BJ (cell line): ENCODE results near the gene TFF2. TPM values are rescaled to one million over a fixed set of nuclear protein-coding genes. Genes with fewer than 3 reads are reported as not detected.

Experiments
- CTCF ChIA-PET: fragments of 350-600 bp; formaldehyde crosslinking; extraction: SDS; loops from one replicate; lab custom pipeline; 2021; ENCODE audit warnings: antibody characterized with exemption, inconsistent platforms; lab: Yijun Ruan, JAX
- POLR2A ChIA-PET: fragments of 300-600 bp; sonication (Branson Sonifier 250); formaldehyde crosslinking; extraction: SDS; loops from one replicate; lab custom pipeline; 2021; ENCODE audit warnings: antibody characterized with exemption; lab: Charles Lee
- DNase-seq: peaks from one replicate; pipeline ENCODE4 v3.0.0-alpha.2; 2011; ENCODE audit warnings: low read depth
- H3K27me3 ChIP-seq: 2 replicates; pipeline ENCODE4 v1.6.0; 2011; ENCODE audit warnings: low read length; ENCODE audit not compliant: control insufficient read depth, insufficient read depth
- H3K36me3 ChIP-seq: 2 replicates; pipeline ENCODE4 v1.5.1; 2011; ENCODE audit warnings: low read length; ENCODE audit not compliant: control insufficient read depth, insufficient read depth
- H3K4me3 ChIP-seq: 2 replicates; pipeline ENCODE4 v1.5.1; 2011; ENCODE audit warnings: low read depth, mild to moderate bottlenecking, control low read depth, low read length
- polyA plus RNA-seq: library from polyadenylated mRNA; depleted of rRNA; stranded (reverse); fragments of >200 nt; gene quantifications from 2 replicates; pipeline ENCODE4 v1.2.3, GENCODE V29; 2011
- TF ChIP-seq, protein P1 (sequence below): IDR thresholded peaks from 2 replicates; pipeline ENCODE4 v1.5.1; 2011; ENCODE audit warnings: low read depth, mild to moderate bottlenecking, control low read depth, inconsistent platforms, low read length, moderate library complexity; ENCODE audit not compliant: insufficient read depth

TFF2 gene
- polyA plus RNA-seq, 1 experiment = not detected

DNA sequence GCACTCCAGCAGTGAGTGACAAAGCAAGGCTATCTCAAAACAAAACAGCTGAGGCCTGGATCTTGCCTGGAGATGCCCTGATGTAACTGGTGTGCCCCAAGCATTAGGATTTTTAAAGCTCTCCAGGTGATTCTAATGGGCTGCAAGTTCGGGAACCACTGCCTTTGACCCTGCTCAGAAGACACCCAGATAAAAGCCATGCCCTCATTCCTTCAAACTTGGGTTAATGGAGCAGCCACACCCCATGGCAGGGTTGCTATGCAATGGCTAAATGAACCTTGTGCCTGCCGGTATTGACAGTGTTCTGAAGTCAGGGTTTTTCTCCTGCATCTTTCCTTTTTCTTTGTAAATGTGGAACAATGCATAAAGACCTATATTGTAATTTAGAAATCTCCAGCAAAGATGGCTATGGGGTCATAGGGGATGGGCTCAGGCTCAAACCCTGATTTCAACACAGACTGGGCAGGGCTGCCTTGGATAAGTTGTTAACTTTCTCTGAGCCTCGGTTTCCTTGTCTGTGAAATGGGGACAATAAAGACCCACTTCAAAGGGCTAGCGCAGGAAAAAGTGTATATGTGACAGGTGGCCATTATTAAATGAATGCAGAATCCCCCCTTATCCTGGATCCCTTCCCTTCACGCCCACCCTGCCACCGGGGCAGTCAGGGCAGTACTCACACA is 36.0 kb downstream of the TFF2 start:
- ChIA-PET POLR2A (no interaction called here), CTCF (interaction anchor here (0.5 to 1.8 kb wide), 2 partner anchors 17 to 540 kb away, joined by 3 read pairs; no protein-coding TSS in a partner anchor)
- H3K27me3 ChIP-seq = 0 out of 2 replicates have a peak, but pooled peaks cover 1% of the 10 kb centered on the region
- DNase-seq = no peak
- no peaks in the 10 kb centered on the region for H3K36me3 ChIP-seq
- TF ChIP-seq, protein P1, sequence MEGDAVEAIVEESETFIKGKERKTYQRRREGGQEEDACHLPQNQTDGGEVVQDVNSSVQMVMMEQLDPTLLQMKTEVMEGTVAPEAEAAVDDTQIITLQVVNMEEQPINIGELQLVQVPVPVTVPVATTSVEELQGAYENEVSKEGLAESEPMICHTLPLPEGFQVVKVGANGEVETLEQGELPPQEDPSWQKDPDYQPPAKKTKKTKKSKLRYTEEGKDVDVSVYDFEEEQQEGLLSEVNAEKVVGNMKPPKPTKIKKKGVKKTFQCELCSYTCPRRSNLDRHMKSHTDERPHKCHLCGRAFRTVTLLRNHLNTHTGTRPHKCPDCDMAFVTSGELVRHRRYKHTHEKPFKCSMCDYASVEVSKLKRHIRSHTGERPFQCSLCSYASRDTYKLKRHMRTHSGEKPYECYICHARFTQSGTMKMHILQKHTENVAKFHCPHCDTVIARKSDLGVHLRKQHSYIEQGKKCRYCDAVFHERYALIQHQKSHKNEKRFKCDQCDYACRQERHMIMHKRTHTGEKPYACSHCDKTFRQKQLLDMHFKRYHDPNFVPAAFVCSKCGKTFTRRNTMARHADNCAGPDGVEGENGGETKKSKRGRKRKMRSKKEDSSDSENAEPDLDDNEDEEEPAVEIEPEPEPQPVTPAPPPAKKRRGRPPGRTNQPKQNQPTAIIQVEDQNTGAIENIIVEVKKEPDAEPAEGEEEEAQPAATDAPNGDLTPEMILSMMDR = no peak
- H3K4me3 ChIP-seq = no peak overlapping the region

DNA sequence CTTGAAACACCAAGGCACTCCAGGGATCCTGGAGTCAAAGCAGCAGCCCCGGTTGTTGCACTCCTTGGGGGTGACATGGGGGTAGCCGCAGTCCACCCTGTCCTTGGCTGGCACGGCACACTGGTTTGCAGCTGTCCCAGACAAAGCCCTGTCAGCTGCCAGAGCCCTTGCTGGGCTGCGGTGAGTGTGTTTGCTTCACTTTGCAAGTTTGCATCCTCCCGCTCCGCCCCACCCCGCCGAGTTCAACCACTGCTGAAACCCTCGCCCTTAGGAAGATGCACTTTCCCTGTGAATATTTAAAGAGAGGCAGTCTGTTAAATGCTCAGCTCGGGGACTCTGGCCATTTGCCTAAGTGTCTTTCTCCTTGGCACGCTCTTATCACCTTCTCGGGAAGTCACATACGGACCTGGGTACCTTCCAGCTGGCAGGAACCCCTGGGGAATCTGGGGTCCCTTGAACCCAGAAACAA is 37.3 kb downstream of the TFF2 start:
- Histone ChIP-seq H3K4me3 (no peak overlapping the region), H3K36me3 (no peaks in the 10 kb centered on the region), H3K27me3 (0 out of 2 replicates have a peak, but pooled peaks cover 1% of the 10 kb centered on the region)
- ChIA-PET POLR2A (no interaction called here), CTCF (interaction anchor here (1.8 kb wide), 1 partner anchor 16 kb away, joined by 3 read pairs; no protein-coding TSS in a partner anchor)
- DNase-seq = no peak
- TF ChIP-seq, protein P1 = no peak

DNA sequence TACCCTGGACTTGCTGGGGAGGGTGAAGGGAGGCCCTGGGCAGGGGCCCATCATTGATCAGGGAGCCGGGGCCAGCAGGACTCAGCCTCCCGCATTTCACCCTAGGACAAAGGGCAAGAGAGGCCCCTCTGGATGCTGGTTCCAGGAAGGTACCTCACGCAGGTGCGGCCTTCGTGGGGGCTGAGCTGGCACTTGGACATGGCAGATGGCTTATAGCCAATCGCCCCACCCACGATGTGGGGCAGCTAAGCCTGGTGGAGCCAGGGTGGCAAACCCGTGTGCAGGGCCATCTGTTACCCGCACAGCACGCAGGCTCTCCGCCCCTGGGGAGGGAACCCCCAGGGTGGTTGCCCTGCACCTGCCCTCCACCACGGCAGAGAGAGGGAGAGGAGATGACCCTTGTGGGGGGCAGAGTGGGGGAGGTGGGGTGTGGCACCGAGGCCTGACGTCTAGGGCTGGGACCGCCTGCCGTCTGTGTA is 38.1 kb downstream of the TFF2 start:
- H3K36me3 ChIP-seq = no peaks in the 10 kb centered on the region
- H3K4me3 ChIP-seq = no peak overlapping the region
- no peak for DNase-seq
- H3K27me3 ChIP-seq = 0 out of 2 replicates have a peak, but pooled peaks cover 3% of the 10 kb centered on the region
- POLR2A ChIA-PET = no interaction called here
- TF ChIP-seq, protein P1 = no peak
- CTCF ChIA-PET = no interaction called here

DNA sequence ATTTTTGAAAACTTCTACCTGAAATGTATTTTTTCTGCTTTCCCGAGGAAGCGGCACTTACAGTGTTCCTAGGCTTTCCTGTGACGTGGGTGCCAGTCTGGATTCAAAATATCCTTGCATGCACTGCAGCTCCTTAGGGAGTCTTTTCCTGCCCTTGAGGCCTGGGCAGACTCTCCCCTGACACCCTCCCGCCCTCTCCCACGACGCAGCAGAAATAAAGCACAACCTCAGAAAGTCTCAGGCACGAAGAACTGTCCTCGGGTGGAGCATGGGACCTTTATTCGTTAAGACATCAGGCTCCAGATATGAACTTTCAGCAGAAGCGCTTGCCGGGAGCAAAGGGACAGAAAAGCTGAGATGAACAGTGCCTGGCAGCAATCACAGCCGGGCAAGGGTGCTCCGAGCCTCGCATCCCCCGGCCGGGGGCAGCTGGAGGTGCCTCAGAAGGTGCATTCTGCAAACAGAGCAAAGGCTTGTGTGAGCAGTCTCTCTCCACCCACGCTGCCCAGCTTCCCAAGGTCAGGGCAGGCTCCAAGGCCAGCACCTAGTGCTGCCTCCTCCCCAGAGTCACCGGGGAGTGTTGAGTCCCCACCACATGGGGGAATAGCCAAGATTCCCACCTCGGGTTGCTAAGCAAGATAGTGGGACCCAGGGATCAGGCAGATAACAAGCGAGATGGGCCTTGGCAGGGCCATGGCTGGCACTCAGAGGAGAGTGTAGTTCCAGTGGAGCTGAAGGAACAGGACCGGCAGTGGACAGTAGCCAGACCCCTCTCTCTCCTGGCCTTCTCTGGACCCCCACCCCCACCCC is 38.8 kb downstream of the TFF2 start:
- Histone ChIP-seq H3K27me3 (peaks cover 3% of the 10 kb centered on the region; the same call in 1 of the 2 replicates), H3K36me3 (no peaks in the 10 kb centered on the region), H3K4me3 (no peak overlapping the region)
- POLR2A ChIA-PET = no interaction called here
- CTCF ChIA-PET = interaction anchor here (0.7 to 3.4 kb wide), 3 partner anchors 8 to 304 kb away, joined by 3 to 19 read pairs (median 13); no protein-coding TSS in a partner anchor
- TF ChIP-seq, protein P1 = no peak
- no peak for DNase-seq

DNA sequence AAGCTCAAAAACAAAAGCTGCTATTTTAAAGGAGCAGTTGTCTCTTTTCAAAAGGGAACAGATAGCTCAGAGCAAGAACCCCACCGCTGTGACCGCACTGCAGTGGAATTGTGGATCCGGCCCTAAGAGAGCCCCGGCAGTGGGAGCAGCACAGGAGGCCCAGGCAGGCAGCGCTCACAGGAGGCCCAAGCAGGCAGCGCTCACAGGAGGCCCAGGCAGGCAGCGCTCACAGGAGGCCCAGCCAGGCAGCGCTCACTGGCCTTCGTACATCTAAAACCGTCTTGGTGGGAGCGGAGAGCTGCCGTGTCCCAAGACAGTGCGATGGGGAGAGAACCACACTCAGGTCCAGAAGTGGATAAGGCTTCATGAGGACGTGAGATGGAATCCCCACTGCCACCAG is 39.6 kb downstream of the TFF2 start:
- no peak overlapping the region for H3K4me3 ChIP-seq
- H3K27me3 ChIP-seq = peaks cover 5% of the 10 kb centered on the region; the same call in 1 of the 2 replicates
- TF ChIP-seq, protein P1 = no peak
- CTCF ChIA-PET = interaction anchor here (1.0 to 3.4 kb wide), 7 partner anchors 9 to 165 kb away, joined by 3 to 19 read pairs (median 9); no protein-coding TSS in a partner anchor
- POLR2A ChIA-PET = no interaction called here
- H3K36me3 ChIP-seq = no peaks in the 10 kb centered on the region
- no peak for DNase-seq
